BJ (cell line): ENCODE measurements around the gene GPI. TPM values are rescaled to one million over a fixed set of nuclear protein-coding genes. Genes with fewer than 3 reads are reported as not detected.

ENCODE experiments used
- CTCF ChIA-PET: fragments of 350-600 bp; formaldehyde crosslinking; extraction: SDS; loops from one replicate; lab custom pipeline; 2021; ENCODE audit warnings: antibody characterized with exemption, inconsistent platforms; lab: Yijun Ruan, JAX
- POLR2A ChIA-PET: fragments of 300-600 bp; sonication (Branson Sonifier 250); formaldehyde crosslinking; extraction: SDS; loops from one replicate; lab custom pipeline; 2021; ENCODE audit warnings: antibody characterized with exemption; lab: Charles Lee
- DNase-seq: peaks from one replicate; pipeline ENCODE4 v3.0.0-alpha.2; 2011; ENCODE audit warnings: low read depth
- H3K27me3 ChIP-seq: 2 replicates; pipeline ENCODE4 v1.6.0; 2011; ENCODE audit warnings: low read length; ENCODE audit not compliant: control insufficient read depth, insufficient read depth
- H3K36me3 ChIP-seq: 2 replicates; pipeline ENCODE4 v1.5.1; 2011; ENCODE audit warnings: low read length; ENCODE audit not compliant: control insufficient read depth, insufficient read depth
- H3K4me3 ChIP-seq: 2 replicates; pipeline ENCODE4 v1.5.1; 2011; ENCODE audit warnings: low read depth, mild to moderate bottlenecking, control low read depth, low read length
- CTCF ChIP-seq: IDR thresholded peaks from 2 replicates; pipeline ENCODE4 v1.5.1; 2011; ENCODE audit warnings: low read depth, mild to moderate bottlenecking, control low read depth, inconsistent platforms, low read length, moderate library complexity; ENCODE audit not compliant: insufficient read depth
- polyA plus RNA-seq: library from polyadenylated mRNA; depleted of rRNA; stranded (reverse); fragments of >200 nt; gene quantifications from 2 replicates; pipeline ENCODE4 v1.2.3, GENCODE V29; 2011; rRNA removed

GPI gene
- polyA plus RNA-seq, 1 experiment, result 262 TPM

- H3K4me3 ChIP-seq, result no peak overlapping the region
- H3K27me3 ChIP-seq, result no peaks in the 10 kb centered on the region
- ChIA-PET CTCF (no interaction called here), POLR2A (no interaction called here)
- TF ChIP-seq CTCF, result no peak
- peaks cover 11% of the 10 kb centered on the region for H3K36me3 ChIP-seq
- no peak for DNase-seq
Observed at GRCh38 chr19:34432797-34433196, 67.8 kb downstream of the GPI start.

GRCh38 chr19:34436716-34437115 lies 71.7 kb downstream of the GPI start:
- Histone ChIP-seq H3K4me3 (no peak overlapping the region), H3K36me3 (peaks cover 15% of the 10 kb centered on the region), H3K27me3 (no peaks in the 10 kb centered on the region)
- ChIA-PET POLR2A (no interaction called here), CTCF (interaction anchor here (1.1 kb wide), 1 partner anchor 12 kb away, joined by 4 read pairs; no protein-coding TSS in a partner anchor)
- no peak for DNase-seq
- TF ChIP-seq CTCF, result no peak

- no peaks in the 10 kb centered on the region for H3K27me3 ChIP-seq
- CTCF ChIA-PET, result interaction anchor here (1.0 kb wide), 1 partner anchor 12 kb away, joined by 4 read pairs; no protein-coding TSS in a partner anchor
- H3K4me3 ChIP-seq, result no peak overlapping the region
- DNase-seq, result no peak
- peaks cover 7% of the 10 kb centered on the region for H3K36me3 ChIP-seq
- POLR2A ChIA-PET, result no interaction called here
- no peak for TF ChIP-seq CTCF
Observed at GRCh38 chr19:34448191-34448590, 83.2 kb downstream of the GPI start.

Other genes with a start within 250 kb of the GPI start
- gene LSM14A, start 192.7 kb upstream of the GPI start, polyA plus RNA-seq, result 79.6 and 101 TPM in 2 replicates
- gene GARRE1, start 110.6 kb upstream of the GPI start, polyA plus RNA-seq, result 16.7 and 18.7 TPM in 2 replicates
- gene PDCD2L, start 39.2 kb downstream of the GPI start, polyA plus RNA-seq, result 9.2 and 9.3 TPM in 2 replicates
- 65.6 and 116 TPM in 2 replicates for gene UBA2, start 63.2 kb downstream of the GPI start, polyA plus RNA-seq
- 36.5 and 60.9 TPM in 2 replicates for gene WTIP, start 116.6 kb downstream of the GPI start, polyA plus RNA-seq